Hippocampal formation (tissue), 2 donors: Measurements from ENCODE around the gene SNX33.

ENCODE experiments used
- DNase-seq, 2 donors: peaks; one replicate each; lab custom pipeline; 2025; lab: John Stamatoyannopoulos, UW

Gene SNX33

GRCh38 chr15:75641603-75642002 is 6.1 kb upstream of the SNX33 start:
- no peak for DNase-seq

GRCh38 chr15:75644376-75644775 is 3.3 kb upstream of the SNX33 start:
- no peak for DNase-seq

- DNase-seq = no peak
These were observed 1.4 kb upstream of the SNX33 start for GRCh38 chr15:75646112-75646943.

- no peak for DNase-seq
These were observed 758 bp upstream of the SNX33 start for GRCh38 chr15:75646944-75647364.

GRCh38 chr15:75648156-75649000 is 666 bp downstream of the SNX33 start:
- peak in 1 of 2 donors; percentile 46 for DNase-seq

GRCh38 chr15:75649045-75649761 is 1.5 kb downstream of the SNX33 start:
- no peak for DNase-seq

- DNase-seq = no peak
These were observed 2.1 kb downstream of the SNX33 start for GRCh38 chr15:75649848-75650247.

GRCh38 chr15:75650908-75651809 is 3.4 kb downstream of the SNX33 start:
- no peak for DNase-seq

GRCh38 chr15:75651810-75652543 is 4.3 kb downstream of the SNX33 start:
- DNase-seq = no peak

- no peak for DNase-seq
These were observed 5.7 kb downstream of the SNX33 start for GRCh38 chr15:75653347-75653913.

GRCh38 chr15:75654201-75654907 is 6.6 kb downstream of the SNX33 start:
- no peak for DNase-seq

- DNase-seq = no peak
These were observed 8.2 kb downstream of the SNX33 start for GRCh38 chr15:75655931-75656330.

- DNase-seq = no peak
These were observed 8.6 kb downstream of the SNX33 start for GRCh38 chr15:75656331-75656730.

- no peak for DNase-seq
These were observed 9.1 kb downstream of the SNX33 start for GRCh38 chr15:75656813-75657212.

- no peak for DNase-seq
These were observed 11.5 kb downstream of the SNX33 start for GRCh38 chr15:75659141-75659771.

- no peak for DNase-seq
These were observed 12.4 kb downstream of the SNX33 start for GRCh38 chr15:75659928-75660645.

- DNase-seq = no peak
These were observed 13.5 kb downstream of the SNX33 start for GRCh38 chr15:75661100-75661755.

GRCh38 chr15:75661756-75662140 is 14.0 kb downstream of the SNX33 start:
- DNase-seq = no peak
